Subcutaneous abdominal adipose tissue (tissue), 5 donors: ENCODE measurements around the gene NANOGP8.
"Not testable (repeated sequence)": the region's sequence is repeated elsewhere in the genome, so short reads cannot be mapped to it uniquely, and the experiment has no call there.

Experiments
- H3K27ac ChIP-seq: one replicate; pipeline ENCODE4 v1.7.0; 2013; ENCODE audit warnings: low read depth, mild to moderate bottlenecking, inconsistent platforms, low read length, moderate library complexity
- H3K27me3 ChIP-seq, 5 donors: one replicate each; pipeline ENCODE4 v1.7.0; 2013; ENCODE audit warnings: low read length in 5 of 5, inconsistent platforms in 1 of 5; ENCODE audit not compliant: control insufficient read depth in 5 of 5, insufficient read depth in 4 of 5
- H3K36me3 ChIP-seq, 5 donors: one replicate each; pipeline ENCODE4 v1.7.0; 2013; ENCODE audit warnings: low read length in 5 of 5; ENCODE audit not compliant: control insufficient read depth in 5 of 5, insufficient read depth in 5 of 5
- H3K4me1 ChIP-seq, 5 donors: one replicate each; pipeline ENCODE4 v1.7.0; 2013; ENCODE audit warnings: low read length in 5 of 5, mild to moderate bottlenecking in 3 of 5, moderate library complexity in 1 of 5; ENCODE audit not compliant: control insufficient read depth in 5 of 5, insufficient read depth in 5 of 5
- H3K4me3 ChIP-seq, 5 donors: one replicate each; pipeline ENCODE4 v1.7.0; 2013; ENCODE audit warnings: low read length in 5 of 5, low read depth in 1 of 5
- H3K9ac ChIP-seq, 5 donors: one replicate each; pipeline ENCODE4 v1.7.0; 2013; ENCODE audit warnings: low read length in 5 of 5, mild to moderate bottlenecking in 4 of 5, moderate library complexity in 3 of 5
- H3K9me3 ChIP-seq, 5 donors: one replicate each; pipeline ENCODE4 v1.7.0; 2013; ENCODE audit warnings: low read length in 5 of 5; ENCODE audit not compliant: control insufficient read depth in 5 of 5
- donor health status: healthy.
- donor health status: healthy.
- donor health status: healthy.
- donor health status: healthy.
- donor health status: healthy.

The NANOGP8 gene

GRCh38 chr15:35098737-35099136, 13.6 kb upstream of the NANOGP8 start:
- Histone ChIP-seq H3K4me1 (no peaks in the 10 kb centered on the region), H3K4me3 (no peak overlapping the region), H3K27me3 (no peaks in the 10 kb centered on the region), H3K9ac (no peak overlapping the region), H3K36me3 (no peaks in the 10 kb centered on the region), H3K9me3 (no peaks in the 10 kb centered on the region), H3K27ac (no peak overlapping the region)

- no peaks in the 10 kb centered on the region for H3K4me1 ChIP-seq
- no peak overlapping the region for H3K9ac ChIP-seq
- H3K4me3 ChIP-seq = no peak overlapping the region
- H3K9me3 ChIP-seq = no peaks in the 10 kb centered on the region
- H3K36me3 ChIP-seq = no peaks in the 10 kb centered on the region
- no peak overlapping the region for H3K27ac ChIP-seq
- H3K27me3 ChIP-seq = no peaks in the 10 kb centered on the region
Observed at GRCh38 chr15:35095941-35096340, 10.8 kb upstream of the NANOGP8 start.

DNA sequence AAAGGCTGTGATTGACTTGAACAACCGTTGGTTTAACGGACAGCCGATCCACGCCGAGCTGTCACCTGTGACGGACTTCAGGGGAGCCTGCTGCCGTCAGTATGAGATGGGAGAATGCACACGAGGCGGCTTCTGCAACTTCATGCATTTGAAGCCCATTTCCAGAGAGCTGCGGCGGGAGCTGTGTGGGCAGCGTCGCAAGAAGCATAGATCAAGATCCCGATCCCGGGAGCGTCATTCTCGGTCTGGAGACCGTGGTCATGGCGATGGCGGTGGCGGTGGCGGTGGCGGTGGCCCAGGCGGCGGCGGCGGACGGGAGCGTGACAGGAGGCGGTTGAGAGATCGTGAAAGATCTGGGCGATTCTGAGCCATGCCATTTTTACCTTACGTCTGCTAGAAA, 7.8 kb upstream of the NANOGP8 start:
- Histone ChIP-seq H3K9ac (no peak overlapping the region), H3K9me3 (no peaks in the 10 kb centered on the region), H3K4me3 (no peak overlapping the region), H3K4me1 (no peaks in the 10 kb centered on the region), H3K27ac (no peak overlapping the region), H3K36me3 (no peaks in the 10 kb centered on the region), H3K27me3 (no peaks in the 10 kb centered on the region)

GRCh38 chr15:35092311-35092710, 7.2 kb upstream of the NANOGP8 start:
- H3K27me3 ChIP-seq = no peaks in the 10 kb centered on the region
- H3K27ac ChIP-seq = no peak overlapping the region
- no peaks in the 10 kb centered on the region for H3K36me3 ChIP-seq
- H3K4me3 ChIP-seq = no peak overlapping the region
- no peak overlapping the region for H3K9ac ChIP-seq
- no peaks in the 10 kb centered on the region for H3K4me1 ChIP-seq
- H3K9me3 ChIP-seq = no peaks in the 10 kb centered on the region

DNA sequence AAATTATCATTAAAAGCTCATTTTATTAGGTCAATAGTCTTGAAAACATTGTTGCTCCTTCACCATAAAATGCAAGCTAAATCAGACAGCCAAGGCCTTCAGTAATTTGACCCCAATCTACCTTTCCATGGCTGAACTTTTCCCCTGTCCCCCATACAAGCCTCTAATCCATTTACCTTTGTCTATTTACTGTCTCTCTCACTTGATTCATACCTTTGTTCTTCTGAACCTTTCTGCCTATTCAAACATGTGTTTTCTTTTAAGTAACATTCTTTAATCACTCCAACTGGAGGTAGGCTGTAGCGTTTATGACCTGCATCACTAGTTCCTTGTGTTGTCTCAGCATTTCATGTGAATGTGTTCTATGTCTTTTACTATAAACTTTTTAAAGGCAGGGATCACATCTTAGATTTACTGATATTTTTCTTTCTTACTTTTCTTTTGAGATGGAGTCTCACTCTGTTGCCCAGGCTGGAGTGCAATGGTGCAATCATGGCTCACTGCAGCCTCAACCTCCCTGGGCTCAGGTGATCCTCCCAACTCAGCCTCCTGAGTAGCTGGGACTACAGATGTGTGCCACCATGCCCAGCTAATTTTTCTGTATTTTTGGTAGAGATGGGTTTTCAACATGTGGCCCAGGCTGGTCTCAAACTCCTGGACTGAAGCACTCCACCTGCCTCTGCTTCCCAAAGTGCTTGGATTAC, 5.2 kb upstream of the NANOGP8 start:
- Histone ChIP-seq H3K9me3 (no peaks in the 10 kb centered on the region), H3K4me3 (no peak overlapping the region), H3K36me3 (no peaks in the 10 kb centered on the region), H3K27ac (no peak overlapping the region), H3K4me1 (no peaks in the 10 kb centered on the region), H3K27me3 (no peaks in the 10 kb centered on the region), H3K9ac (no peak overlapping the region)

- H3K4me3 ChIP-seq = no peak overlapping the region
- H3K36me3 ChIP-seq = no peaks in the 10 kb centered on the region
- H3K27ac ChIP-seq = no peak overlapping the region
Observed at GRCh38 chr15:35089551-35089950, 4.5 kb upstream of the NANOGP8 start.

GRCh38 chr15:35088329-35088728, 3.2 kb upstream of the NANOGP8 start:
- Histone ChIP-seq H3K36me3 (no peaks in the 10 kb centered on the region), H3K9me3 (no peaks in the 10 kb centered on the region), H3K4me1 (no peaks in the 10 kb centered on the region), H3K4me3 (no peak overlapping the region), H3K9ac (no peak overlapping the region), H3K27me3 (no peaks in the 10 kb centered on the region), H3K27ac (no peak overlapping the region)

More at GRCh38 chr15:35089551-35089950, 4.5 kb upstream of the NANOGP8 start:
- no peaks in the 10 kb centered on the region for H3K27me3 ChIP-seq
- H3K9me3 ChIP-seq = no peaks in the 10 kb centered on the region
- no peaks in the 10 kb centered on the region for H3K4me1 ChIP-seq
- no peak overlapping the region for H3K9ac ChIP-seq

- no peak overlapping the region for H3K9ac ChIP-seq
- no peaks in the 10 kb centered on the region for H3K27me3 ChIP-seq
- H3K36me3 ChIP-seq = no peaks in the 10 kb centered on the region
- no peak overlapping the region for H3K4me3 ChIP-seq
- no peaks in the 10 kb centered on the region for H3K4me1 ChIP-seq
- no peaks in the 10 kb centered on the region for H3K9me3 ChIP-seq
- H3K27ac ChIP-seq = no peak overlapping the region
Observed at GRCh38 chr15:35087759-35088158, 2.7 kb upstream of the NANOGP8 start.

GRCh38 chr15:35082371-35083348, 2.4 kb downstream of the NANOGP8 start:
- not testable (repeated sequence) for H3K9ac ChIP-seq, H3K4me1 ChIP-seq, H3K27me3 ChIP-seq, H3K4me3 ChIP-seq, H3K36me3 ChIP-seq, H3K9me3 ChIP-seq, H3K27ac ChIP-seq

DNA sequence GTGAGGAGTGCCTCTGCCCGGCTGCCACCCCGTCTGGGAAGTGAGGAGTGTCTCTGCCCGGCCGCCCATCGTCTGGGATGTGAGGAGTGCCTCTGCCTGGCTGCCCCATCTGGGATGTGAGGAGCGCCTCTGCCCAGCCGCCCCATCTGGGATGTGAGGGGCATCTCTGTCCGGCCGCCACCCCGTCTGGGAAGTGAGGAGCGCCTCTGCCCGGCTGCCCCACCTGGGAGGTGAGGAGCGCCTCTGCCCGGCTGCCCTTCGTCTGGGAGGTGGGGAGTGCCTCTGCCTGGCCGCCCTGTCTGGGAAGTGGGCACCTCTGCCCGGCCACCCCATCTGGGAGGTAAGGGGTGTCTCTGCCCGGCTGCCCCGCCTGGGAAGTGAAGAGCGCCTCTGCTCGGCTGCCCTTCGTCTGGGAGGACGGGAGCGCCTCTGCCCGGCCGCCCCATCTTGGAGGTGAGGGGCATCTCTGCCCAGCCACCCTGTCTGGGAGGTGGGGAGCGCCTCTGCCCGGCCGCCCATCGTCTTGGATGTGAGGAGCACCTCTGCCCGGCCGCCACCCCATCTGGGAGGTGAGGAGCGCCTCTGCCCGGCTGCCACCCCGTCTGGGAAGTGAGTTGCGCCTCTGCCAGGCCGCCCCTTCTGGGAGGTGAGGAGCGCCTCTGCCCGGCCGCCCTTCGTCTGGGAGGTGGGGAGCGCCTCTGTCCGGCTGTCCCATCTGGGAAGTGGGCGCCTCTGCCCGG, 3.3 kb downstream of the NANOGP8 start:
- not testable (repeated sequence) for H3K27ac ChIP-seq, H3K9me3 ChIP-seq

More for the DNA sequence above, 3.3 kb downstream of the NANOGP8 start:
- not testable (repeated sequence) for H3K4me1 ChIP-seq, H3K4me3 ChIP-seq, H3K9ac ChIP-seq, H3K27me3 ChIP-seq, H3K36me3 ChIP-seq
